ENCODE results near the gene TECPR2. TPM values are rescaled to one million over a fixed set of nuclear protein-coding genes. Genes with fewer than 3 reads are reported as not detected.

The TECPR2 gene
- total and polyA plus RNA-seq, 3 experiments from 2014 or later, result 4.5 to 11.6 (median 8.4) TPM

DNA sequence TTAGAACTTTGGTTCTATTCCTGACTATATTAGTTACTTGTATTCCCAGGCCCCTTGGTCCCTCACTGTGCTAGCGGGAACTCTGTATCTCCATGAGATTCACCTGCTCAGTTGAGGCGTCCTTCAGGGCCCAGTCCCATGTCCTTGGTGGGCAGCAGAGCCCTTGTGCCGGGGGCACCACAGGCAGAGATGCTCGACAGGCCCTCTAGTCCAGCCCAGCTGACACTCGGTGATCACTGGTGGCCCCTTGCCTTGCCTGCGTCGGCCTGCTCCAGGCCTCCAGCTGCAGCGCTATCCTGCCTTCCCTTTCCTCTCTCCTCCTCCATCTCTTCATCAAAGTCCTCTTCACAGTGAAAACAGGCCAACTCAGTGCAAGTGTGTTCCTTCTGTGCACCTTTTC, 76.8 kb downstream of the TECPR2 start:
- peaks cover 0 to 2% of the 10 kb centered on the region in 2 donors for H3K27me3 Mint-ChIP-seq
- H3K4me3 ChIP-seq (ENCODE audit: low read length), result no peak overlapping the region
- peaks cover 0 to 3% (median 3%) of the 10 kb centered on the region in 3 donors for H3K4me1 Mint-ChIP-seq
- no peak for DNase-seq
- ChIA-PET POLR2A (no interaction called here), CTCF (interaction anchor here (0.7 to 2.7 kb wide), 4 partner anchors 10 to 86 kb away, joined by 3 to 9 read pairs (median 3); no protein-coding TSS in a partner anchor)
- no peaks in the 10 kb centered on the region for H3K36me3 ChIP-seq (ENCODE audit: insufficient read depth, low read length)
- no peaks in the 10 kb centered on the region for H3K27me3 ChIP-seq (ENCODE audit: insufficient read depth, low read length, poor library complexity, severe bottlenecking)
- H3K36me3 Mint-ChIP-seq, result peaks cover 0 to 47% (median 4%) of the 10 kb centered on the region in 3 donors
- H3K9me3 ChIP-seq (ENCODE audit: low read length), result no peaks in the 10 kb centered on the region
- H3K4me1 ChIP-seq (ENCODE audit: insufficient read depth, low read length), result no peaks in the 10 kb centered on the region
- H3K4me3 Mint-ChIP-seq, result no peak overlapping the region
- H3K27ac Mint-ChIP-seq, result peak overlapping the region in 1 of 8 donors; percentile 42
- H3K27ac ChIP-seq (ENCODE audit: low read depth, low read length), result no peak overlapping the region
- no peaks in the 10 kb centered on the region for H3K9me3 Mint-ChIP-seq

DNA sequence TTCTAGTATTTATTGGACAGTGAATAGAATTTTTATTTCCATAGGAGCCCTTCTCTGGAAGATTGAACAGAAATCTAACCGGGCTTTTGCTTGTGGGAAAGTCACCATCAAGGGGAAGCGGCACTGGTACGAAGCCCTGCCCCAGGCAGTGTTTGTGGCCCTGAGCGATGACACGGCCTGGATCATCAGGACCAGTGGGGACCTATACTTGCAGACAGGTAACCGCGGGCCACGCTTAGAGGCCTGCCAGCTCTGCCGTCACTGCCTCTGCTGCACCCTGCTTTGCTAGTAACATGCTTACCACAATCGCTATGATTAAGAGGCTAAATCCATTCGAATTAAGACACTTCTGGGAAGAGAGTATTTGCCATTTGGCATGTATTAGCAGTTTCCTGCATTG, 77.7 kb downstream of the TECPR2 start:
- POLR2A ChIA-PET, result no interaction called here
- Mint-ChIP-seq H3K27me3 (peaks cover 0 to 4% of the 10 kb centered on the region in 2 donors), H3K9me3 (no peaks in the 10 kb centered on the region), H3K36me3 (peaks cover 0 to 51% (median 5%) of the 10 kb centered on the region in 3 donors), H3K4me1 (peaks cover 0 to 3% (median 3%) of the 10 kb centered on the region in 3 donors), H3K4me3 (no peak overlapping the region), H3K27ac (no peak overlapping the region)
- no peaks in the 10 kb centered on the region for H3K4me1 ChIP-seq (ENCODE audit: insufficient read depth, low read length)
- CTCF ChIA-PET, result interaction anchor here (1.2 to 1.4 kb wide), 2 partner anchors 78 to 79 kb away, joined by 3 read pairs; no protein-coding TSS in a partner anchor
- H3K4me3 ChIP-seq (ENCODE audit: low read length), result no peak overlapping the region
- H3K27me3 ChIP-seq (ENCODE audit: insufficient read depth, low read length, poor library complexity, severe bottlenecking), result no peaks in the 10 kb centered on the region
- no peak overlapping the region for H3K27ac ChIP-seq (ENCODE audit: low read depth, low read length)
- no peaks in the 10 kb centered on the region for H3K9me3 ChIP-seq (ENCODE audit: low read length)
- no peaks in the 10 kb centered on the region for H3K36me3 ChIP-seq (ENCODE audit: insufficient read depth, low read length)
- DNase-seq, result no peak

- CTCF ChIA-PET, result interaction anchor here (0.8 to 2.3 kb wide), 2 partner anchors 9 to 73 kb away, joined by 4 to 8 read pairs; no protein-coding TSS in a partner anchor
- Histone ChIP-seq H3K36me3 (ENCODE audit: insufficient read depth, low read length) (no peaks in the 10 kb centered on the region), H3K9me3 (ENCODE audit: low read length) (no peaks in the 10 kb centered on the region), H3K4me1 (ENCODE audit: insufficient read depth, low read length) (no peaks in the 10 kb centered on the region), H3K27ac (ENCODE audit: low read depth, low read length) (no peak overlapping the region), H3K27me3 (ENCODE audit: insufficient read depth, low read length, poor library complexity, severe bottlenecking) (no peaks in the 10 kb centered on the region), H3K4me3 (ENCODE audit: low read length) (no peak overlapping the region)
- H3K9me3 Mint-ChIP-seq, result no peaks in the 10 kb centered on the region
- POLR2A ChIA-PET, result no interaction called here
- H3K27me3 Mint-ChIP-seq, result peaks cover 0 to 4% of the 10 kb centered on the region in 2 donors
- peaks cover 0 to 3% (median 3%) of the 10 kb centered on the region in 3 donors for H3K4me1 Mint-ChIP-seq
- DNase-seq, result no peak
- H3K36me3 Mint-ChIP-seq, result peaks cover 0 to 67% (median 8%) of the 10 kb centered on the region in 3 donors
- H3K4me3 Mint-ChIP-seq, result no peak overlapping the region
- peak overlapping the region in 2 of 8 donors; percentile 54 to 74 for H3K27ac Mint-ChIP-seq
Observed at GRCh38 chr14:102442241-102443211, 79.8 kb downstream of the TECPR2 start.

GRCh38 chr14:102445066-102445465, 82.3 kb downstream of the TECPR2 start:
- Histone ChIP-seq H3K4me1 (ENCODE audit: insufficient read depth, low read length) (no peaks in the 10 kb centered on the region), H3K27me3 (ENCODE audit: insufficient read depth, low read length, poor library complexity, severe bottlenecking) (no peaks in the 10 kb centered on the region), H3K4me3 (ENCODE audit: low read length) (no peak overlapping the region), H3K36me3 (ENCODE audit: insufficient read depth, low read length) (no peaks in the 10 kb centered on the region), H3K27ac (ENCODE audit: low read depth, low read length) (no peak overlapping the region), H3K9me3 (ENCODE audit: low read length) (no peaks in the 10 kb centered on the region)
- Mint-ChIP-seq H3K27me3 (peaks cover 0 to 2% of the 10 kb centered on the region in 2 donors), H3K4me1 (no peaks in the 10 kb centered on the region), H3K27ac (peak overlapping the region in 1 of 8 donors; percentile 60), H3K9me3 (no peaks in the 10 kb centered on the region), H3K4me3 (no peak overlapping the region), H3K36me3 (peaks cover 0 to 76% (median 13%) of the 10 kb centered on the region in 3 donors)
- DNase-seq, result no peak
- CTCF ChIA-PET, result interaction anchor here (1.5 kb wide), 1 partner anchor 71 kb away, joined by 3 read pairs; no protein-coding TSS in a partner anchor
- POLR2A ChIA-PET, result no interaction called here

GRCh38 chr14:102445641-102446040, 82.9 kb downstream of the TECPR2 start:
- ChIA-PET POLR2A (no interaction called here), CTCF (interaction anchor here (1.3 to 1.5 kb wide), 2 partner anchors 9 to 70 kb away, joined by 3 read pairs; no protein-coding TSS in a partner anchor)
- no peaks in the 10 kb centered on the region for H3K4me1 ChIP-seq (ENCODE audit: insufficient read depth, low read length)
- no peaks in the 10 kb centered on the region for H3K9me3 ChIP-seq (ENCODE audit: low read length)
- no peak overlapping the region for H3K27ac Mint-ChIP-seq
- H3K4me3 Mint-ChIP-seq, result no peak overlapping the region
- H3K27me3 ChIP-seq (ENCODE audit: insufficient read depth, low read length, poor library complexity, severe bottlenecking), result no peaks in the 10 kb centered on the region
- no peak overlapping the region for H3K4me3 ChIP-seq (ENCODE audit: low read length)
- no peaks in the 10 kb centered on the region for H3K36me3 ChIP-seq (ENCODE audit: insufficient read depth, low read length)
- peaks cover 0 to 2% of the 10 kb centered on the region in 2 donors for H3K27me3 Mint-ChIP-seq
- no peak for DNase-seq
- no peaks in the 10 kb centered on the region for H3K4me1 Mint-ChIP-seq
- H3K27ac ChIP-seq (ENCODE audit: low read depth, low read length), result no peak overlapping the region
- peaks cover 0 to 75% (median 12%) of the 10 kb centered on the region in 3 donors for H3K36me3 Mint-ChIP-seq
- H3K9me3 Mint-ChIP-seq, result no peaks in the 10 kb centered on the region

DNA sequence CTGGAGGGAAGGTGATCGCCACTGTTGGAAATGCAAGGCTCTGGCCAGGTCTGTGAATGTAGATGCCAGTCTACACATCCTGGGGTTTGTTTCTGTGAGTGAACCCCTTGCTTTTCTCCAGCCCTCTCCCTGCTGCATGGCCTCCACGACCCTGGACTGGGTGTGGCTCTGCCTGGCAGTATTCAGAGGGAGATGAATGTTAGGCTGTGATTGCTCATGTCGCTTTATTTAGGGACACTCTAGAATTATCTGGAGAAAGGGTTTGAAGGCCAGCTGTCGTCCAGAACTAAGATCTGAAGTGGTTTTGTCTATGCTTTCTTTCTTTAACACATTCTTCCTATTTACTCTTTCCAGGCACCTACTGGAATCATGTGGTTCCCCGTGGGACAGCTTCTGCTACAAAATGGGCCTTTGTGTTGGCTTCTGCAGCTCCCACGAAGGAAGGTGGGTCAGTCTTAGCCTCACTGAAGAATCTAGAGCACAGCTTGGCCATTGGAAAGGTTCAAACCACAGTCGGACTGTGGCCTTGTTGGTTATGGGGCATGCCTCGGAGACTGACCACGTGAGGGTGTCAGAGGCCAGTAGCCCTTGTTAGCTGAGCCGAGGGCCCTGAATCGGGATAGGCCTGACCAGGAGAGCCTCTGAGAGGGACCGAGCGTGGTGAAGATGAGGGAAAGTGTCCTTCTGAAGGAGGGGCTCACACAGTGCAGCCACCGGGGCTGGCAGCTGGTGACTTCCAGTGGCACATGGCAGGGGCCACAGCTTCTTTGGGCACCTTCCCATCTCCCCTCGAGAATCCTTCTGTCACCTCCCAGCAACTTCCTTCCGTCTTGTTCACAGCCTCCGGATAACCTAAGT, 87.7 kb downstream of the TECPR2 start:
- H3K27ac ChIP-seq (ENCODE audit: low read depth, low read length), result no peak overlapping the region
- H3K27me3 ChIP-seq (ENCODE audit: insufficient read depth, low read length, poor library complexity, severe bottlenecking), result no peaks in the 10 kb centered on the region
- no peak overlapping the region for H3K27ac Mint-ChIP-seq
- CTCF ChIA-PET, result interaction anchor here (0.7 to 2.2 kb wide), 3 partner anchors 12 to 66 kb away, joined by 4 to 5 read pairs (median 4); no protein-coding TSS in a partner anchor
- H3K9me3 ChIP-seq (ENCODE audit: low read length), result no peaks in the 10 kb centered on the region
- H3K36me3 Mint-ChIP-seq, result peaks cover 0 to 70% (median 18%) of the 10 kb centered on the region in 3 donors
- no peaks in the 10 kb centered on the region for H3K9me3 Mint-ChIP-seq
- no peak overlapping the region for H3K4me3 ChIP-seq (ENCODE audit: low read length)
- no peaks in the 10 kb centered on the region for H3K4me1 ChIP-seq (ENCODE audit: insufficient read depth, low read length)
- no peak overlapping the region for H3K4me3 Mint-ChIP-seq
- no peaks in the 10 kb centered on the region for H3K27me3 Mint-ChIP-seq
- POLR2A ChIA-PET, result interaction anchor here (0.5 kb wide), 1 partner anchor 71 kb away, joined by 3 read pairs; no protein-coding TSS in a partner anchor
- H3K36me3 ChIP-seq (ENCODE audit: insufficient read depth, low read length), result no peaks in the 10 kb centered on the region
- no peaks in the 10 kb centered on the region for H3K4me1 Mint-ChIP-seq
- DNase-seq, result no peak

GRCh38 chr14:102451064-102451352, 88.3 kb downstream of the TECPR2 start:
- Mint-ChIP-seq H3K36me3 (peaks cover 0 to 68% (median 16%) of the 10 kb centered on the region in 3 donors), H3K27ac (peak overlapping the region in 1 of 8 donors; percentile 19), H3K4me1 (no peaks in the 10 kb centered on the region), H3K9me3 (no peaks in the 10 kb centered on the region), H3K27me3 (no peaks in the 10 kb centered on the region), H3K4me3 (no peak overlapping the region)
- CTCF ChIA-PET, result interaction anchor here (1.0 to 2.4 kb wide), 3 partner anchors 8 to 65 kb away, joined by 4 to 7 read pairs (median 4); no protein-coding TSS in a partner anchor
- no peak for DNase-seq
- H3K4me1 ChIP-seq (ENCODE audit: insufficient read depth, low read length), result no peaks in the 10 kb centered on the region
- no peak overlapping the region for H3K4me3 ChIP-seq (ENCODE audit: low read length)
- H3K36me3 ChIP-seq (ENCODE audit: insufficient read depth, low read length), result no peaks in the 10 kb centered on the region
- POLR2A ChIA-PET, result no interaction called here
- no peaks in the 10 kb centered on the region for H3K27me3 ChIP-seq (ENCODE audit: insufficient read depth, low read length, poor library complexity, severe bottlenecking)
- H3K9me3 ChIP-seq (ENCODE audit: low read length), result no peaks in the 10 kb centered on the region
- no peak overlapping the region for H3K27ac ChIP-seq (ENCODE audit: low read depth, low read length)

Data from CD8-positive, alpha-beta memory T cell (primary cell).